D721Med (cell line): ENCODE measurements around the gene SYNE2.
A peak's percentile ranks its signal among the peaks of the same experiment; 100 is the strongest.

ENCODE experiments used
- DNase-seq: peaks from one replicate; pipeline ENCODE4 v3.0.0; 2011; ENCODE audit warnings: low spot score; ENCODE audit not compliant: insufficient read length
- FAIRE-seq: peaks from 2 replicates; lab custom pipeline; 2011; peaks lifted over from hg19 to GRCh38; lab: Jason Lieb, UNC
- CTCF ChIP-seq: IDR thresholded peaks from 2 replicates; pipeline ENCODE4 v1.5.1; 2012; ENCODE audit warnings: mild to moderate bottlenecking, control low read depth; ENCODE audit not compliant: insufficient read depth; ENCODE audit errors: missing control alignments

Gene SYNE2

GRCh38 chr14:64075613-64076005, 222.8 kb downstream of the SYNE2 start:
- FAIRE-seq (no peak), DNase-seq (no peak)
- no peak for TF ChIP-seq CTCF

GRCh38 chr14:64080452-64080851, 227.6 kb downstream of the SYNE2 start:
- FAIRE-seq = no peak
- no peak for DNase-seq
- TF ChIP-seq CTCF = no peak

GRCh38 chr14:64081174-64081746, 228.5 kb downstream of the SYNE2 start:
- no peak for TF ChIP-seq CTCF
- no peak for DNase-seq
- FAIRE-seq = no peak

- no peak for TF ChIP-seq CTCF
- no peak for DNase-seq
- FAIRE-seq = no peak
Measured at GRCh38 chr14:64082837-64083236, 230.0 kb downstream of the SYNE2 start.

- FAIRE-seq (no peak), DNase-seq (no peak)
- TF ChIP-seq CTCF = no peak
Measured at GRCh38 chr14:64088647-64088964, 235.8 kb downstream of the SYNE2 start.

GRCh38 chr14:64089920-64090319, 237.1 kb downstream of the SYNE2 start:
- FAIRE-seq (no peak), DNase-seq (peak; percentile 16)
- no peak for TF ChIP-seq CTCF

GRCh38 chr14:64091217-64091616, 238.4 kb downstream of the SYNE2 start:
- no peak for TF ChIP-seq CTCF
- no peak for DNase-seq
- no peak for FAIRE-seq
